Nephron progenitor cell (in vitro differentiated cells): ENCODE results near the gene OR52W1.

Experiments
- DNase-seq: peaks from one replicate; pipeline ENCODE4 v3.0.0; 2021
- H3K27ac Mint-ChIP-seq: 2 replicates; pipeline ENCODE4 v1.8.0; 2021; ENCODE audit warnings: mild to moderate bottlenecking, moderate library complexity, mixed read lengths
- H3K27me3 Mint-ChIP-seq: 2 replicates; pipeline ENCODE4 v1.8.0; 2021; ENCODE audit warnings: mild to moderate bottlenecking, low read depth, mixed read lengths; ENCODE audit not compliant: poor library complexity
- H3K36me3 Mint-ChIP-seq: 2 replicates; pipeline ENCODE4 v1.8.0; 2021; ENCODE audit warnings: low read depth, mixed read lengths
- H3K4me1 Mint-ChIP-seq: 2 replicates; pipeline ENCODE4 v1.8.0; 2021; ENCODE audit warnings: mixed read lengths
- H3K4me3 Mint-ChIP-seq: 2 replicates; pipeline ENCODE4 v1.8.0; 2021; ENCODE audit warnings: mild to moderate bottlenecking, moderate library complexity, mixed read lengths
- H3K9me3 Mint-ChIP-seq: 2 replicates; pipeline ENCODE4 v1.8.0; 2021; ENCODE audit warnings: mild to moderate bottlenecking, moderate library complexity, mixed read lengths
- CTCF ChIP-seq: fragments of 200-600 bp; sonication (generic); IDR thresholded peaks from 2 replicates; pipeline ENCODE4 v1.5.0; 2021; ENCODE audit warnings: antibody characterized with exemption

The OR52W1 gene

GRCh38 chr11:6201481-6201880, 2.5 kb downstream of the OR52W1 start:
- Mint-ChIP-seq H3K36me3 (no peaks in the 10 kb centered on the region), H3K27ac (no peak overlapping the region), H3K9me3 (no peaks in the 10 kb centered on the region), H3K4me3 (no peak overlapping the region), H3K27me3 (no peaks in the 10 kb centered on the region), H3K4me1 (peaks cover under 1% of the 10 kb centered on the region)
- TF ChIP-seq CTCF = no peak
- no peak for DNase-seq

- TF ChIP-seq CTCF = no peak
Observed at GRCh38 chr11:6202041-6202440, 3.0 kb downstream of the OR52W1 start.

GRCh38 chr11:6203327-6203726, 4.3 kb downstream of the OR52W1 start:
- H3K36me3 Mint-ChIP-seq = no peaks in the 10 kb centered on the region
- H3K27me3 Mint-ChIP-seq = no peaks in the 10 kb centered on the region
- no peak for TF ChIP-seq CTCF
- H3K27ac Mint-ChIP-seq = no peak overlapping the region
- H3K4me1 Mint-ChIP-seq = peaks cover 5% of the 10 kb centered on the region
- H3K9me3 Mint-ChIP-seq = no peaks in the 10 kb centered on the region
- H3K4me3 Mint-ChIP-seq = no peak overlapping the region
- no peak for DNase-seq

More at GRCh38 chr11:6202041-6202440, 3.0 kb downstream of the OR52W1 start:
- DNase-seq = no peak
- Mint-ChIP-seq H3K9me3 (no peaks in the 10 kb centered on the region), H3K27me3 (no peaks in the 10 kb centered on the region), H3K4me3 (no peak overlapping the region), H3K4me1 (peaks cover 5% of the 10 kb centered on the region), H3K36me3 (no peaks in the 10 kb centered on the region), H3K27ac (no peak overlapping the region)

- no peak overlapping the region for H3K4me3 Mint-ChIP-seq
- DNase-seq = no peak
- no peak for TF ChIP-seq CTCF
- H3K27me3 Mint-ChIP-seq = no peaks in the 10 kb centered on the region
- peaks cover 5% of the 10 kb centered on the region for H3K4me1 Mint-ChIP-seq
- H3K27ac Mint-ChIP-seq = no peak overlapping the region
- no peaks in the 10 kb centered on the region for H3K9me3 Mint-ChIP-seq
- H3K36me3 Mint-ChIP-seq = peaks cover 10% of the 10 kb centered on the region
Observed at GRCh38 chr11:6204706-6205105, 5.7 kb downstream of the OR52W1 start.

- peaks cover 12% of the 10 kb centered on the region for H3K36me3 Mint-ChIP-seq
- no peak for TF ChIP-seq CTCF
- H3K27ac Mint-ChIP-seq = no peak within 1 kb of the TSS
- no peak for DNase-seq
- H3K9me3 Mint-ChIP-seq = no peaks in the 10 kb centered on the region
- H3K27me3 Mint-ChIP-seq = no peaks in the 10 kb centered on the region
- H3K4me1 Mint-ChIP-seq = peaks cover 5% of the 10 kb centered on the region
- H3K4me3 Mint-ChIP-seq = no peak within 1 kb of the TSS
Observed at GRCh38 chr11:6205366-6205765, 6.3 kb downstream of the OR52W1 start, which contains the start of gene C11orf42. Gene C11orf42, plus strand, starts transcription at chr11:6205557. Its CDS starts 59 bp downstream, at chr11:6205616.

GRCh38 chr11:6206456-6207180, 7.6 kb downstream of the OR52W1 start:
- Mint-ChIP-seq H3K27ac (no peak overlapping the region), H3K4me3 (no peak overlapping the region), H3K4me1 (peaks cover 5% of the 10 kb centered on the region), H3K9me3 (no peaks in the 10 kb centered on the region), H3K27me3 (no peaks in the 10 kb centered on the region), H3K36me3 (peaks cover 16% of the 10 kb centered on the region)
- no peak for DNase-seq
- TF ChIP-seq CTCF = no peak
